Measurements from ENCODE around the gene CHST4. TPM values are rescaled to one million over a fixed set of nuclear protein-coding genes. Genes with fewer than 3 reads are reported as not detected.
"Not testable (repeated sequence)": the region's sequence is repeated elsewhere in the genome, so short reads cannot be mapped to it uniquely, and the experiment has no call there.

Gene CHST4
- total RNA-seq, 1 donor from 2014 or later, result not detected

GRCh38 chr16:71576971-71577370 lies 50.7 kb downstream of the CHST4 start, which contains the start of gene TAT:
Gene TAT, minus strand, starts transcription at chr16:71577092. Its CDS starts 677 bp downstream, at chr16:71576415.
- H3K27ac Mint-ChIP-seq (ENCODE audit: unreplicated experiment), result no peak within 1 kb of the TSS
- peaks cover 34% of the 10 kb centered on the region for H3K27me3 Mint-ChIP-seq (ENCODE audit: unreplicated experiment)
- H3K4me1 Mint-ChIP-seq (ENCODE audit: unreplicated experiment), result no peaks in the 10 kb centered on the region
- no peak for TF ChIP-seq CTCF (IDR thresholded peaks at IDR 0.05)
- no peak for DNase-seq (ENCODE audit: extremely low spot score, unreplicated experiment)
- H3K4me3 Mint-ChIP-seq (ENCODE audit: unreplicated experiment), result no peak within 1 kb of the TSS
- H3K36me3 Mint-ChIP-seq (ENCODE audit: unreplicated experiment), result no peaks in the 10 kb centered on the region
- H3K9me3 Mint-ChIP-seq (ENCODE audit: unreplicated experiment), result no peaks in the 10 kb centered on the region

GRCh38 chr16:71582553-71582848 lies 56.3 kb downstream of the CHST4 start:
- H3K27ac Mint-ChIP-seq (ENCODE audit: unreplicated experiment); H3K9me3 Mint-ChIP-seq (ENCODE audit: unreplicated experiment); DNase-seq (ENCODE audit: extremely low spot score, unreplicated experiment): not testable (repeated sequence)

DNA sequence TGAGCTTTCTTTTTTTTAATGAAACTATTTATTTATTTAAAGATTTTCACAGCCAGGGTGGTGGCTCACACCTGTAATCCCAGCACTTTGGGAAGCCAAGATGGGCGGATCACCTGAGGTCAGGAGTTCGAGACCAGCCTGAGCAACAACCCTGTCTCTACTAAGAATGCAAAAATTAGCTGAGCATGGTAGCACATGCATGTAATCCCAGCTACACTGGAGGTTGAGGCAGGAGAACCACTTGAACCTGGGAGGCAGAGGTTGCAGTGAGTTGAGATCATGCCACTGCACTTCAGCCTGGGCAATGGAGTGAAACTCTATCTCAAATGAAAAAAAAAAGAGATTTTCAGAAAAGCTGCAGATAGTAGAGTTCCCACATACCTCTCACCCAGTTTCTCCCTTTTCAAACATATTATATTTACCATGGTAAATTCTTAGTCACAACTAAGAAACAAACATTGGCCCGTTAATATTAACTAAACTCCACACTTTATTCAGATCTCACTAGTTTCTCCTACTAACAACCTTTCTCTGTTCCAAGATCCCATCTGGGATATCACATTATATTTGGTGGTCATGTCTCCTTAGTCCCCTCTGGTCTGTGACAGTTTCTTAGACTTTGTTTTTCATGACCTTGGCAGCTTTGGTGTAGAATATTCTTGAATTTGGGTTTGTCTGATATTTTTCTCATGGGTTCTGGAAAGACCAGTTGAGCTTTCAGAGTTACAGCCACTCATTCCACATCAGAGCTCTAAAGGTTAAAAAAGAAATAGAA lies 58.5 kb downstream of the CHST4 start:
- DNase-seq (ENCODE audit: extremely low spot score, unreplicated experiment), result no peak
- Mint-ChIP-seq H3K4me1 (ENCODE audit: unreplicated experiment) (no peaks in the 10 kb centered on the region), H3K27me3 (ENCODE audit: unreplicated experiment) (peaks cover 25% of the 10 kb centered on the region), H3K27ac (ENCODE audit: unreplicated experiment) (no peak overlapping the region), H3K4me3 (ENCODE audit: unreplicated experiment) (no peak overlapping the region), H3K9me3 (ENCODE audit: unreplicated experiment) (no peaks in the 10 kb centered on the region), H3K36me3 (ENCODE audit: unreplicated experiment) (no peaks in the 10 kb centered on the region)
- no peak for TF ChIP-seq CTCF (IDR thresholded peaks at IDR 0.05)

More at GRCh38 chr16:71582553-71582848, 56.3 kb downstream of the CHST4 start:
- H3K4me1 Mint-ChIP-seq (ENCODE audit: unreplicated experiment); H3K4me3 Mint-ChIP-seq (ENCODE audit: unreplicated experiment); H3K36me3 Mint-ChIP-seq (ENCODE audit: unreplicated experiment): not testable (repeated sequence)
- H3K27me3 Mint-ChIP-seq (ENCODE audit: unreplicated experiment), result peaks cover 29% of the 10 kb centered on the region

GRCh38 chr16:71585318-71585703 lies 59.1 kb downstream of the CHST4 start:
- Mint-ChIP-seq H3K9me3 (ENCODE audit: unreplicated experiment) (no peaks in the 10 kb centered on the region), H3K4me1 (ENCODE audit: unreplicated experiment) (no peaks in the 10 kb centered on the region), H3K27me3 (ENCODE audit: unreplicated experiment) (peaks cover 25% of the 10 kb centered on the region), H3K4me3 (ENCODE audit: unreplicated experiment) (no peak overlapping the region), H3K36me3 (ENCODE audit: unreplicated experiment) (no peaks in the 10 kb centered on the region), H3K27ac (ENCODE audit: unreplicated experiment) (no peak overlapping the region)
- TF ChIP-seq CTCF (IDR thresholded peaks at IDR 0.05), result no peak
- no peak for DNase-seq (ENCODE audit: extremely low spot score, unreplicated experiment)

Other genes starting within 250 kb of the CHST4 start
- gene CMTR2, start 237.0 kb upstream of the CHST4 start, total RNA-seq, result 19.1 and 22.8 TPM in 2 replicates
- not detected in 2 replicates for gene CALB2, start 167.7 kb upstream of the CHST4 start, total RNA-seq
- not detected in 2 replicates for gene TLE7, start 84.4 kb upstream of the CHST4 start, total RNA-seq
- 7.6 and 10.5 TPM in 2 replicates for gene ZNF23, start 64.2 kb upstream of the CHST4 start, total RNA-seq
- 5.8 and 6.5 TPM in 2 replicates for gene ZNF19, start 37.1 kb upstream of the CHST4 start, total RNA-seq
- gene TAT, start 50.7 kb downstream of the CHST4 start, total RNA-seq, result not detected in 2 replicates
- gene MARVELD3, start 99.8 kb downstream of the CHST4 start, total RNA-seq, result 0.24 TPM in 1 of 2 replicates, not detected in the other
- 12.9 and 13.0 TPM in 2 replicates for gene PHLPP2, start 198.3 kb downstream of the CHST4 start, total RNA-seq

Data from osteocyte (in vitro differentiated cells).